ENCODE results near the gene TMED1.
"Not testable (repeated sequence)": the region's sequence is repeated elsewhere in the genome, so short reads cannot be mapped to it uniquely, and the experiment has no call there.

The TMED1 gene

DNA sequence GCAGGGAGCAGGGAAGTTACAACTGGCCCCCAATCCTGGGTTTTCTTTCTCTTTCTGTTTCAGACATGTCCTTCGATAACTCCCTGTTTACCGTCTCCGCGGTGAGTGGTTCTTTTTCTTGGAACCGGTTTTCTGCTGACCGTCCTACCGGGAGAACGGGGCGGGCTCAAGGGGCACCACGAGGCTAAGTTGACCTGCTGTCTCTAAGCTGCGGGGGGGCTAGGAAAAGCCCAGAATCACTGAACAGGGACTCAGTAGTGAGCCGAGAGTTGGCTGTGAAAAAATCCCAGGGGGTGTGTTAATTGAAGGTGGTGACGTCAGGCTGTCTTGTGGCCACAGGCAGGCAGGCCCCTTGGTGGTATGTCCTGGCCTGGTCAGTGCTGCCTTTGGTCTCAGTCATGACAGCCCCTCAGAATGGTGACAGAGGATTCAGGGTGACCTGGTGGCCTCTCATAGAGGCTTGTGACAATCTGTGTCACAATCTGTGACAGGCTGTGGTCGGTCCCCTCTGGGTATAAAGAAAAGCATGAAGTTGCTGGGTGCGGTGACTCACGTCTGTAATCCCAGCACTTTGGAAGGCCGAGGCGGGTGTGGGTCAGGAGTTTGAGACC is 27.2 kb upstream of the TMED1 start:
- DNase-seq = peak in 2 of 51 donors; percentile 22 to 23

DNA sequence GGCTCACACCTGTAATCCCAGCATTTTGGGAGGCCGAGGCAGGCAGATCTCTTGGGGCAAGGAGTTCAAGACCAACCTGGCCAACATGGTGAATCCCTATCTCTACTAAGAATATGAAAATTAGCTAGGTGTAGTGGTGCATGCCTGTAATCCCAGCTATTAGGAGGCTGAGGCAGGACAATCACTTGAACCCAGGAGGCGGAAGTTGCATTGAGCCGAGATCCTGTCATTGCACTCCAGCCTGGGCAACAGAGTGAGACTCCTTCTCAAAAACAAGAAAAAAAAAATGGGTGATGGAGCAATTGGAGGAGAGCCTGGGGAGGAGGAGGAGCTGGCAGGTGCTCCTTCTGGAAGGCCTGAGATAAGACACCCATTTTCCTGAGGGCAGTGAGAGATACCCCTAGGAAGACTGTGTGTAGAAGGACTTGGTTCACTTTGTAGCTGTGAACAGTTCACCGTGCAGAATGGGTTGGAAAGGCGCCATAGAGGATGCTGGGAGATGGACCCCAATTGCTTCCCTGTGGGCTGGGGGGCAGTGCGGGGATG is 26.6 kb upstream of the TMED1 start:
- no peak for DNase-seq

DNA sequence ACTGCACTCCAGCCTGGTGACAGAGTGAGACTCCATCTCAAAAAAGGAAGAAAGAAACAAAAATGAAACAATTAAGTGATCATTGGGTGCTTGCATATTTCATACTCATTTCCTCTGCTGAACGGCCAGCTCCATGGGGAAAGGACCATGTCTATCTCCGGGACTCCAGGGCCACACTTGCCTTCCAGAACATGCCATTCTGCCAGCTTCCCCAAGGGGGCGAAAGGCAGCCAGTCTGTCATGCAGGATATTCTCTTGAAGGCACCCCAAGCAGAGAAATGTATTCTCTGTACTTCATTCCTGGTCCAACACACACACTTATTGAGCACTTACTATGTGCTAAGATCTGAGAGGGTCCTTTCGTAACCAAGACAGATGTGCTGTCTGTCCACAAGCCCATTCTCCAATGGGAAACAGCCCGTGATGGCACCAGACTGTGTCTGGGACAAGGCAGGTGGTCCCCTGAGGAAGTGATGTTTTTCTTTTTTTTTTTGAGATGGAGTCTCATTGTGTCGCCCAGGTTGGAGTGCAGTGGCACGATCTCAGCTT is 25.2 kb upstream of the TMED1 start:
- DNase-seq = no peak

GRCh38 chr19:10858204-10858828 is 22.3 kb upstream of the TMED1 start:
- DNase-seq = no peak

DNA sequence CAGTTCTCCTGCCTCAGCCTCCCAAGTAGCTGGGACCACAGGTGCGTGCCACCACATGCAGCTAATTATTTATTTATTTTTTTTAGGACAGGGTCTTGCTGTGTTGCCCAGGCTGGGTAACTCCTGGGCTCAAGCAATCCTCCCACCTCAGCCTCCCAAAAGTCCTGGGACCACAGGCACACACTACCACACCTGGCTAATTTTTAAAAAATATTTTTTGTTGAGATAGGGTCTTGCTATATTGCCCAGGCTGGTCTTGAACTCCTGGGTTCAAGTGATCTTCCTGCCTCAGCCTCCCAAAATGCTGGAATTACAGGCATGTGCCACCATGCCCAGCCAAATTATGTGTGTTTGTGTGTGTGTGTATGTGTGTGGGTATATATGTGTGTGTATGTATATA is 20.9 kb upstream of the TMED1 start:
- DNase-seq = not testable (repeated sequence)

DNA sequence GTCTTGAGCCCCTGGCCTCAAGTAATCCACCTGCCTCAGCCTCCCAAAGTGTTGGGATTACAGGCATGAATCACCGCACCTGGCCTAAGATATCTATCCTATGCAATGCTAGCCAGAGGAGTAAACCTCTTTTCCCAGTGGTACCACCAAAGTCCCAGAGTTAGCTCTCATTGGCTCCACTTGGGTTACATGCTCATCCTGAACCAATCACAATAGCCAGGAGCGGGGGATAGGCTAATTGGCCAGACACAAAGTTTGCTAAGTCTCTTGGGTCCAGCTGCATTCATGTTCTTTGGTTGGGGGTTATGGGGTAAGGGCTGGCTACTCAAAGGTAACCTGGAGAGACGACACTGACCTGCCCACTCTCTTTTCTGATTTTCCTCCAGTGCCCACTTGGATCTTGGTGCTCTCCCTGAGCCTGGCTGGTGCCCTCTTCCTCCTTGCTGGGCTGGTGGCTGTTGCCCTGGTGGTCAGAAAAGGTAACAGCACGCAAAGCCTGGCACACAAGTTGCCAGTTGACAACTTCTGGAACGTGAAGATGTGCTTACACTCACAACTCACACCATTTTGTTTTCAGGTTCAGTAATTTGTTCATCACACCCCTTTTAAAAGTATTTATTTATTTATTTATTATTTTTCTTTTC is 20.0 kb upstream of the TMED1 start:
- DNase-seq = no peak

GRCh38 chr19:10854350-10855089 is 18.5 kb upstream of the TMED1 start:
- no peak for DNase-seq

DNA sequence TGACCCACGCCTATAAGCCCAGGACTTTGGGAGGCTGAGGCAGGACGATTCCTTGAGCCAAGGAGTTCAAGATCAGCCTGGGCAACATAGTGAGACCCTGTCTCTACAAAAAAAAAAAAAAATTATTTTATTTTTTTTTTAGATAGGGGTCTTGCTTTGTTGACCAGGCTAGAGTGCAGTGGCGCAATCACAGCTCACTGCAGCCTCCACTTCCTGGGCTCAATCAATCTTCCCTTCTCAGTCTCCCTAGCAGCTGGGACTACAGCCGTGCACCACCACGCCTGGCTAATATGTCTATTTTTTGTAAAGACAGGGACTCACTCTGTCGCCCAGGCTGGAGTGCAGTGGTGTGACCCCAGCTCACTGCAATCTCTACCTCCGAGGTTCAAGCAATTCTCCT is 16.9 kb upstream of the TMED1 start:
- no peak for DNase-seq

GRCh38 chr19:10852098-10852800 is 16.2 kb upstream of the TMED1 start:
- DNase-seq = no peak

GRCh38 chr19:10850631-10851030 is 14.6 kb upstream of the TMED1 start:
- DNase-seq = no peak

- DNase-seq = peak in 1 of 51 donors; percentile 13
Measured at GRCh38 chr19:10848230-10848856, 12.3 kb upstream of the TMED1 start, which contains the start of gene C19orf38. Gene C19orf38, plus strand, starts transcription at chr19:10848415. Its CDS starts 94 bp downstream, at chr19:10848509.

GRCh38 chr19:10846500-10847202 is 10.6 kb upstream of the TMED1 start:
- DNase-seq = no peak

GRCh38 chr19:10842788-10843187 is 6.8 kb upstream of the TMED1 start:
- no peak for DNase-seq

GRCh38 chr19:10839114-10840050 is 3.4 kb upstream of the TMED1 start:
- no peak for DNase-seq

- DNase-seq = no peak
Measured at GRCh38 chr19:10838377-10838776, 2.4 kb upstream of the TMED1 start.

DNA sequence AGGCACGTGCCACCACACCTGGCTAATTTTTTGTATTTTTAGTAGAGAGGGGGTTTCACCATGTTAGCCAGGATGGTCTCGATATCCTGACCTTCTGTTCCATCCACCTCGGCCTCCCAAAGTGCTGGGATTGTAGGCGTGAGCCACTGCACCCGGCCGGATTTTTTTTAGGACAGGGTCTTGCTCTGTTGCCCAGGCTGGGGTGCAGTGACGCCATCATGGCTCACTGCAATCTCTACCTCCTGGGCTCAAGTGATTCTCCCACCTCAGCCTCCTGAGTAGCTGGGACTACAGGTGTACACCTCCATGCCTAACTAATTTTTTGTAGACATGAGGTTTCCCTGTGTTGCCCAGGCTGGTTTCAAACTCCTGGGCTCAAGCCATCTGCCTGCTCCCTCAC is 1.6 kb upstream of the TMED1 start:
- not testable (repeated sequence) for DNase-seq

GRCh38 chr19:10836479-10837330 is 693 bp upstream of the TMED1 start:
- DNase-seq = peak in 34 of 51 donors; percentile 55 to 96 (median 84)

Data from hypothalamus (tissue), 51 donors.